Measurements from ENCODE around the gene PMAIP1.

PMAIP1 gene

DNA sequence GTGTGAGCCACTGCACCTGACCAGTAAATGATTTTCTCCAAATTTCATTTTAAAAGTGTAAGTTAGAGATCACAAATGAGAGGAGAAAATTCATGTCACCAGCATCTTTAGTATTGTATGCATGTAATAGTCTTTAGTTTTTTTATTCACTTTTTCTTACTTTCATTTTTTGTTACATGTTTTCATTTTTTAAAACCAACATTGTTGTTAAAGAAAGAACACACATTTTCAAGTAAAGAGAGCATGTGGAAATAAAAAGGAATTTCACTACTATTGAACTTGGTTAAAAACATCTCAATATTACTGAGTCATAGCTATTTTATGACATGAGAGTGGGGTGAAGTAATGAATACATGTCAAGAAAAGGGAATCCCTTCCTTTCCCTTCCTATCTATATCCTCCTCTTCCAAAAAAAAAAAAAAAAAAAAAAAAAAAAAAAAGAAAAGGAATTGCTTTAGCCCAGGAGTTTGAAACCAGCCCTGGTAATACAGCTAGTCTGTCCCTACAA lies 29.1 kb upstream of the PMAIP1 start:
- TF ChIP-seq SIN3A (IDR thresholded peaks at IDR 0.05; ENCODE audit: borderline replicate concordance, insufficient read depth, low read length) (no peak), FOXP2 (optimal IDR thresholded peaks at IDR 0.05; ENCODE audit: borderline replicate concordance, extremely low read depth, extremely low read length, insufficient read depth) (no peak), TAF1 (IDR thresholded peaks at IDR 0.05; ENCODE audit: borderline replicate concordance, insufficient read depth, low read length) (no peak), POLR2AphosphoS5 (IDR thresholded peaks at IDR 0.05; ENCODE audit: low read depth, low read length) (no peak)
- TF ChIP-seq, protein P1, sequence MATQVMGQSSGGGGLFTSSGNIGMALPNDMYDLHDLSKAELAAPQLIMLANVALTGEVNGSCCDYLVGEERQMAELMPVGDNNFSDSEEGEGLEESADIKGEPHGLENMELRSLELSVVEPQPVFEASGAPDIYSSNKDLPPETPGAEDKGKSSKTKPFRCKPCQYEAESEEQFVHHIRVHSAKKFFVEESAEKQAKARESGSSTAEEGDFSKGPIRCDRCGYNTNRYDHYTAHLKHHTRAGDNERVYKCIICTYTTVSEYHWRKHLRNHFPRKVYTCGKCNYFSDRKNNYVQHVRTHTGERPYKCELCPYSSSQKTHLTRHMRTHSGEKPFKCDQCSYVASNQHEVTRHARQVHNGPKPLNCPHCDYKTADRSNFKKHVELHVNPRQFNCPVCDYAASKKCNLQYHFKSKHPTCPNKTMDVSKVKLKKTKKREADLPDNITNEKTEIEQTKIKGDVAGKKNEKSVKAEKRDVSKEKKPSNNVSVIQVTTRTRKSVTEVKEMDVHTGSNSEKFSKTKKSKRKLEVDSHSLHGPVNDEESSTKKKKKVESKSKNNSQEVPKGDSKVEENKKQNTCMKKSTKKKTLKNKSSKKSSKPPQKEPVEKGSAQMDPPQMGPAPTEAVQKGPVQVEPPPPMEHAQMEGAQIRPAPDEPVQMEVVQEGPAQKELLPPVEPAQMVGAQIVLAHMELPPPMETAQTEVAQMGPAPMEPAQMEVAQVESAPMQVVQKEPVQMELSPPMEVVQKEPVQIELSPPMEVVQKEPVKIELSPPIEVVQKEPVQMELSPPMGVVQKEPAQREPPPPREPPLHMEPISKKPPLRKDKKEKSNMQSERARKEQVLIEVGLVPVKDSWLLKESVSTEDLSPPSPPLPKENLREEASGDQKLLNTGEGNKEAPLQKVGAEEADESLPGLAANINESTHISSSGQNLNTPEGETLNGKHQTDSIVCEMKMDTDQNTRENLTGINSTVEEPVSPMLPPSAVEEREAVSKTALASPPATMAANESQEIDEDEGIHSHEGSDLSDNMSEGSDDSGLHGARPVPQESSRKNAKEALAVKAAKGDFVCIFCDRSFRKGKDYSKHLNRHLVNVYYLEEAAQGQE (IDR thresholded peaks at IDR 0.05; ENCODE audit: insufficient read depth in 1 of 2, low read depth in 2 of 2, low read length in 2 of 2), result no peak

DNA sequence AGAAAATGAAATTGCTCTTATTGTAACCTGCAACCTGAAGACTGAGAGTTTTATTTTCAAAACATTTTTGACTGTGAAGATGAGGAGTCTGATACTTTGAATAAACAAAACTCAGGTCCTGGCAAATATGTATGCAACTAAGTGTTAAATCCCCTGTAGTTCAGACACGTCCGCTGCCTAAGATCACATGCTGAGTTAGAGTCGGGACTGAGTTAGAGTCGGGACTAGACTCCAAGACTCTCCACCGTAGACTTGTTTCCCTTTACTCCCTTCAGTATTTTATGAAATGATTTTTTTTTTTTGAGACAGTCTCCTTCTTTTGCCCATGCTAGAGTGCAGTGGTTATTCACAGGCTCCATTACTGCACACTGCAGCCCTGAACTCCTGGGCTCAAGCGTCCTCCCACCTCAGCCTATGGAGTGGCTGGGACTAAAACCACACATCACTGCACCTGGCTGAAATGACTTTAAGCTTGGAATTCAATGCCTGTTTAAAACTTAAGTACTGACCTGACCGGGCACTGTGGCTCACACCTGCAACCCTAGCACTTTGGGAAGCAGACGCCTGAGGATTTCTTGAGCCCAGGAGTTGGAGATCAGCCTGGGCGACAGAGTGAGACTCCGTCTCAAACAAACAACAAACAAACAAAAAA lies 28.0 kb upstream of the PMAIP1 start:
- no peak for TF ChIP-seq POLR2AphosphoS5 (IDR thresholded peaks at IDR 0.05; ENCODE audit: low read depth, low read length)
- no peak for TF ChIP-seq TAF1 (IDR thresholded peaks at IDR 0.05; ENCODE audit: borderline replicate concordance, insufficient read depth, low read length)
- TF ChIP-seq SIN3A (IDR thresholded peaks at IDR 0.05; ENCODE audit: borderline replicate concordance, insufficient read depth, low read length), result no peak

DNA sequence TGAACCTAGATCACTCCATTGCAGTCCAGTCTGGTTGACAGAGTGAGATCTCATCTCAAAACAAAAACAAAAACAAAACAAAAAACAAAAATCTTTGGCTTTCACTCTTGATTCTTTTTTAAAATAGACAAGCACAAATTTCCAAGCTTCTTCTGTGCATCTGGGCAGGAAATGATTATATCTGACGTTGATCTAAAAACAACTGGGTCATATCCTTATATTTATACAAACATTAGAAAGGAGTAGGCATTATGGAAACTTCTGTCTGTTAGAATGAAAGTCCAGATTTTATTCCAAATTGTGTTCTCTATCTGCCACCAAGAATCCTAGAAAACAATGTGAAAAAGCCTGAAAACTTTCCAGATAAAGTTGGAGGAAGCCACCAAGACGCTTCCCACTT lies 26.2 kb upstream of the PMAIP1 start:
- no peak for TF ChIP-seq FOXP2 (optimal IDR thresholded peaks at IDR 0.05; ENCODE audit: borderline replicate concordance, extremely low read depth, extremely low read length, insufficient read depth)

DNA sequence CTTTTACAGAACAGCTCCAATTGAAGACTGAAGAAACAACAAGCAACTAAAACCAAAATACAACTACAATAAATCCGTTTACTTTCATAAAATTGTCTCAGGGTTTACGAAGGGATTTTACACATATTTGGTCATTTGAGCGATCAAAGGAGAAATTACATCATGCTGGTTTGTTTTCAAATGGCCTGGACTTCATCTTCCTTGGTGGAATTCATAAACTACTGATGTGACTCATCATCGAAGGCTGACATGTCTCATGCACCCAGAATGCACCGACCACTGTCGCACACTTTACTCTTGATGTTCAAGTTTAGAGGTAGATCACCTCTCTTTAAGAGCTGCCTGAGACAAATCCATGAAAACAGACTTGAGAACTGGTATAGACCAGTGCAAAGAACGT lies 25.6 kb upstream of the PMAIP1 start:
- TF ChIP-seq FOXP2 (optimal IDR thresholded peaks at IDR 0.05; ENCODE audit: borderline replicate concordance, extremely low read depth, extremely low read length, insufficient read depth) (no peak), SIN3A (IDR thresholded peaks at IDR 0.05; ENCODE audit: borderline replicate concordance, insufficient read depth, low read length) (no peak), POLR2AphosphoS5 (IDR thresholded peaks at IDR 0.05; ENCODE audit: low read depth, low read length) (no peak), TAF1 (IDR thresholded peaks at IDR 0.05; ENCODE audit: borderline replicate concordance, insufficient read depth, low read length) (no peak)
- TF ChIP-seq, protein P1 (IDR thresholded peaks at IDR 0.05; ENCODE audit: insufficient read depth in 1 of 2, low read depth in 2 of 2, low read length in 2 of 2), result no peak

DNA sequence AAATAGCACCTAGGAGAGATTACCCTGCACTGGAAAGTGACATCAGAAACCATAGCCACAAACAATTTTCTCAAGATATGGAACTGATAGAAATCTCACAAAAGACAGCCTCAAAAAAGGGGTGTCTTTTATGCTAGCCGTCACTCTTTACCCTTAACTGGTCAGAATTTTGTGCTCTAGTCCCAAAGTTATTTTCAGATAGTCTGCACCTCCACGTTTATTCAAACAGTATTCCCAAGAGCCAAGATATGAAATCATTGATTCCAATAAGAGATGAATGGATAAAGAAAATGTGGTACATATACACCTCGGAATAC lies 23.5 kb upstream of the PMAIP1 start:
- TF ChIP-seq FOXP2 (optimal IDR thresholded peaks at IDR 0.05; ENCODE audit: borderline replicate concordance, extremely low read depth, extremely low read length, insufficient read depth), result no peak
- TF ChIP-seq SIN3A (IDR thresholded peaks at IDR 0.05; ENCODE audit: borderline replicate concordance, insufficient read depth, low read length), result no peak
- TF ChIP-seq TAF1 (IDR thresholded peaks at IDR 0.05; ENCODE audit: borderline replicate concordance, insufficient read depth, low read length), result no peak
- TF ChIP-seq POLR2AphosphoS5 (IDR thresholded peaks at IDR 0.05; ENCODE audit: low read depth, low read length), result no peak
- TF ChIP-seq, protein P1 (IDR thresholded peaks at IDR 0.05; ENCODE audit: insufficient read depth in 1 of 2, low read depth in 2 of 2, low read length in 2 of 2), result no peak

DNA sequence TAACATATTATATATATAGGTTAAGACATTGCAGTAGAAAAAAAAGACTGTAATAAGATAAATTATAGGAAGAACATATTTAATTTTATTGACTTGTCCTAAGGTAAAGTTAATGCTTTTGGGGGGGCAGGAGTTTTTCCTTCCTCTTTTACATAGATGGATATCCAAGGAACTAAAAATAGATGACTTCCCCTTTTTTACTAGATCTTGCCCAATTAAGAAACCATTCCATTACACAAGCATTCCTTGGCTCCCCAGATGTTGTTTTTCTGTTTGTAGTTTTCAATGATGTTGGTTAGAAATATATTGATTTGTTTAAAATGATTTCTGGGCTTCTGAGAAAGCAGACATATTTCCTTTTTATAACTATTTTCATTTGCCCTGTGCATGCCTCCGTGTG lies 22.4 kb upstream of the PMAIP1 start:
- TF ChIP-seq FOXP2 (optimal IDR thresholded peaks at IDR 0.05; ENCODE audit: borderline replicate concordance, extremely low read depth, extremely low read length, insufficient read depth), result no peak
- TF ChIP-seq, protein P1 (IDR thresholded peaks at IDR 0.05; ENCODE audit: insufficient read depth in 1 of 2, low read depth in 2 of 2, low read length in 2 of 2), result no peak
- no peak for TF ChIP-seq SIN3A (IDR thresholded peaks at IDR 0.05; ENCODE audit: borderline replicate concordance, insufficient read depth, low read length)
- TF ChIP-seq TAF1 (IDR thresholded peaks at IDR 0.05; ENCODE audit: borderline replicate concordance, insufficient read depth, low read length), result no peak
- no peak for TF ChIP-seq POLR2AphosphoS5 (IDR thresholded peaks at IDR 0.05; ENCODE audit: low read depth, low read length)

Measured in PFSK-1 (cell line).